NT2/D1 (cell line): ENCODE data around the gene PHPT1.

ENCODE experiments used
- SUZ12 ChIP-seq: IDR thresholded peaks from 2 replicates; pipeline ENCODE4 v1.6.1; 2011; ENCODE audit not compliant: insufficient read length, insufficient read depth; ENCODE audit errors: extremely low read depth
- YY1 ChIP-seq: IDR thresholded peaks from 2 replicates; pipeline ENCODE4 v1.6.1; 2011; ENCODE audit not compliant: insufficient read length, insufficient read depth

DNA sequence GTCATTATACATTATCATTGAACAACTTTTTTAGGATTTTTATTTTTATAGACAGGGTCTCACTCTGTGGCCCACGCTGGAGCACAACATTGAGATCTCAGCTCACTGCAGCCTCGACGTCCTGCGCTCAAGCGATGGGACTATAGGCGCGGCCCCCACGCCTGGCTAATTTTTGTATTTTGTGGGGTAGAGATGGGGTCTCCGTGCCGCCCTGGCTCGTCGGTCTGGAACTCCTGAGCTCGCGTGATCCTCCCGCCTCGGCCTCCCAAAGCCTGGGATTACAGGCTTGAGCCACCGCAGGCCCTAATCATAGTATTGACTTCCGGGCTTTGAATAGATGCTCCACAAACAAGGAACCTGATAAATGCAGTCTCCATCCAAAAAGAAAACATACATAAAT lies 18.3 kb downstream of the PHPT1 start:
- TF ChIP-seq YY1 (no peak), SUZ12 (no peak)
